H9 (cell line): ENCODE data around the gene HEBP2. TPM values are rescaled to one million over a fixed set of nuclear protein-coding genes. Genes with fewer than 3 reads are reported as not detected.

Experiments used
- DNase-seq: peaks from one replicate; pipeline ENCODE4 v3.0.0-alpha.2; 2017
- H2AFZ ChIP-seq: one replicate; pipeline ENCODE4 v1.6.1; 2013; ENCODE audit warnings: mild to moderate bottlenecking, low read length, control low read depth, moderate library complexity
- H2AK5ac ChIP-seq: 2 replicates; pipeline ENCODE4 v1.6.1; 2013; ENCODE audit warnings: low read length, control low read depth, mixed read lengths; ENCODE audit not compliant: insufficient read length
- H2BK120ac ChIP-seq: one replicate; pipeline ENCODE4 v1.6.1; 2013; ENCODE audit warnings: low read depth, mild to moderate bottlenecking, low read length, control low read depth, inconsistent platforms; ENCODE audit not compliant: poor library complexity, severe bottlenecking
- H2BK12ac ChIP-seq: 2 replicates; pipeline ENCODE4 v1.6.1; 2013; ENCODE audit warnings: low read length, control low read depth, mixed read lengths, low read depth; ENCODE audit not compliant: insufficient read length
- H2BK15ac ChIP-seq: 2 replicates; pipeline ENCODE4 v1.6.1; 2013; ENCODE audit warnings: low read depth, low read length, control low read depth
- H2BK20ac ChIP-seq: one replicate; pipeline ENCODE4 v1.6.1; 2013; ENCODE audit warnings: low read depth, mild to moderate bottlenecking, low read length, control low read depth, inconsistent platforms; ENCODE audit not compliant: poor library complexity, severe bottlenecking
- H2BK5ac ChIP-seq: 2 replicates; pipeline ENCODE4 v1.6.1; 2013; ENCODE audit warnings: low read length, control low read depth, mixed read lengths; ENCODE audit not compliant: insufficient read length
- H3K14ac ChIP-seq: 2 replicates; pipeline ENCODE4 v1.6.1; 2013; ENCODE audit warnings: low read length, control low read depth; ENCODE audit not compliant: insufficient read depth
- H3K18ac ChIP-seq: 2 replicates; pipeline ENCODE4 v1.6.1; 2013; ENCODE audit warnings: low read depth, mild to moderate bottlenecking, mixed read lengths, low read length, control low read depth; ENCODE audit not compliant: insufficient read length
- H3K23ac ChIP-seq: 2 replicates; pipeline ENCODE4 v1.6.1; 2013; ENCODE audit warnings: low read length, control low read depth, mixed read lengths, low read depth; ENCODE audit not compliant: insufficient read length
- H3K23me2 ChIP-seq: 2 replicates; pipeline ENCODE4 v1.6.1; 2013; ENCODE audit warnings: low read depth, mild to moderate bottlenecking, mixed read lengths, low read length, control low read depth; ENCODE audit not compliant: insufficient read length, poor library complexity, severe bottlenecking
- H3K27ac ChIP-seq: 2 replicates; pipeline ENCODE4 v1.5.1; 2013; ENCODE audit warnings: low read length, control low read depth, mixed read lengths, low read depth; ENCODE audit not compliant: insufficient read length
- H3K27me3 ChIP-seq: 2 replicates; pipeline ENCODE4 v1.6.1; 2013; ENCODE audit warnings: low read length, control low read depth, inconsistent platforms; ENCODE audit not compliant: insufficient read depth
- H3K4ac ChIP-seq: 2 replicates; pipeline ENCODE4 v1.6.1; 2013; ENCODE audit warnings: low read depth, mild to moderate bottlenecking, control low read depth, inconsistent platforms, low read length, moderate library complexity
- H3K4me1 ChIP-seq: 2 replicates; pipeline ENCODE4 v1.6.1; 2013; ENCODE audit warnings: low read length, control low read depth, inconsistent platforms; ENCODE audit not compliant: insufficient read depth
- H3K4me2 ChIP-seq: 2 replicates; pipeline ENCODE4 v1.6.1; 2013; ENCODE audit warnings: low read length, control low read depth, mixed read lengths; ENCODE audit not compliant: insufficient read length, insufficient read depth
- H3K56ac ChIP-seq: 2 replicates; pipeline ENCODE4 v1.6.1; 2013; ENCODE audit warnings: low read depth, mild to moderate bottlenecking, mixed read lengths, low read length, control low read depth; ENCODE audit not compliant: insufficient read length
- H3K79me1 ChIP-seq: 2 replicates; pipeline ENCODE4 v1.6.1; 2013; ENCODE audit warnings: low read depth, mild to moderate bottlenecking, moderate library complexity, low read length, control low read depth, inconsistent platforms; ENCODE audit not compliant: insufficient read depth, poor library complexity, severe bottlenecking
- H3K79me2 ChIP-seq: 2 replicates; pipeline ENCODE4 v1.6.1; 2013; ENCODE audit warnings: low read length, control low read depth, inconsistent platforms; ENCODE audit not compliant: insufficient read depth
- H3K9ac ChIP-seq: 2 replicates; pipeline ENCODE4 v1.6.1; 2013; ENCODE audit warnings: low read length, control low read depth, mixed read lengths; ENCODE audit not compliant: insufficient read length; ENCODE audit errors: extremely low read depth
- H3K9me3 ChIP-seq: one replicate; pipeline ENCODE4 v1.6.1; 2013; ENCODE audit warnings: low read depth, low read length, inconsistent platforms; ENCODE audit not compliant: control insufficient read depth
- H3T11ph ChIP-seq: one replicate; pipeline ENCODE4 v1.6.1; 2013; ENCODE audit warnings: mild to moderate bottlenecking, low read length, control low read depth, inconsistent platforms
- H4K20me1 ChIP-seq: one replicate; pipeline ENCODE4 v1.6.1; 2013; ENCODE audit not compliant: control insufficient read depth, insufficient read length, insufficient read depth
- H4K5ac ChIP-seq: 2 replicates; pipeline ENCODE4 v1.6.1; 2013; ENCODE audit warnings: low read depth, mild to moderate bottlenecking, mixed read lengths, low read length, control low read depth; ENCODE audit not compliant: insufficient read length
- H4K8ac ChIP-seq: replicated peaks from 2 replicates; pipeline ENCODE4 v1.6.1; 2013; ENCODE audit warnings: low read length, control low read depth, mixed read lengths, low read depth; ENCODE audit not compliant: insufficient read length
- H4K91ac ChIP-seq: 2 replicates; pipeline ENCODE4 v1.6.1; 2013; ENCODE audit warnings: low read depth, mild to moderate bottlenecking, moderate library complexity, mixed read lengths, low read length, control low read depth; ENCODE audit not compliant: insufficient read length
- H3K27ac Mint-ChIP-seq, 3 experiments: 2 replicates in 2 of 3; 3 replicates in 1 of 3; pipeline ENCODE4 v1.8.0; 2020 to 2021; ENCODE audit warnings: mixed read lengths in 3 of 3, mild to moderate bottlenecking in 1 of 3, moderate library complexity in 1 of 3
- H3K27me3 Mint-ChIP-seq: 2 replicates; pipeline ENCODE4 v1.8.0; 2021; ENCODE audit warnings: low read depth, mild to moderate bottlenecking, moderate library complexity, mixed read lengths
- H3K36me3 Mint-ChIP-seq, 3 experiments: 2 replicates in 2 of 3; 3 replicates in 1 of 3; pipeline ENCODE4 v1.8.0; 2020 to 2021; ENCODE audit warnings: low read depth in 3 of 3, mixed read lengths in 3 of 3; ENCODE audit not compliant: insufficient read depth in 1 of 3
- H3K4me1 Mint-ChIP-seq, 2 experiments: 2 replicates each; pipeline ENCODE4 v1.8.0; 2020; ENCODE audit warnings: mixed read lengths in 2 of 2
- H3K4me3 Mint-ChIP-seq, 2 experiments: 2 replicates in 1 of 2; 3 replicates in 1 of 2; pipeline ENCODE4 v1.8.0; 2020 to 2021; ENCODE audit warnings: mild to moderate bottlenecking in 2 of 2, mixed read lengths in 2 of 2, moderate library complexity in 1 of 2
- H3K9me3 Mint-ChIP-seq, 2 experiments: 2 replicates in 1 of 2; 3 replicates in 1 of 2; pipeline ENCODE4 v1.8.0; 2020; ENCODE audit warnings: mild to moderate bottlenecking in 2 of 2, mixed read lengths in 2 of 2, moderate library complexity in 1 of 2
- WGBS: extraction: QIAGEN DNeasy Blood & Tissue Kit; methylation state at CpG from one replicate; pipeline ENCODE4 v1.1.7; 2013; ENCODE audit warnings: missing lambda C conversion rate, low lambda C conversion rate, mixed read lengths; ENCODE audit not compliant: insufficient read length; ENCODE audit errors: extremely low coverage; 5-methylcytosine and 5-hydroxymethylcytosine counted together
- total RNA-seq: library from RNA; stranded (reverse); gene quantifications from 2 replicates; pipeline ENCODE4 v1.2.1, GENCODE V29; 2021
- TF ChIP-seq, protein P1 (sequence below): fragments of 200-600 bp; sonication (generic); conservative IDR thresholded peaks from 3 replicates; pipeline ENCODE4 v1.8.0; 2021; ENCODE audit warnings: antibody characterized with exemption, mild to moderate bottlenecking

HEBP2 gene
- total RNA-seq, 1 experiment from 2014 or later: 57.8 TPM

DNA sequence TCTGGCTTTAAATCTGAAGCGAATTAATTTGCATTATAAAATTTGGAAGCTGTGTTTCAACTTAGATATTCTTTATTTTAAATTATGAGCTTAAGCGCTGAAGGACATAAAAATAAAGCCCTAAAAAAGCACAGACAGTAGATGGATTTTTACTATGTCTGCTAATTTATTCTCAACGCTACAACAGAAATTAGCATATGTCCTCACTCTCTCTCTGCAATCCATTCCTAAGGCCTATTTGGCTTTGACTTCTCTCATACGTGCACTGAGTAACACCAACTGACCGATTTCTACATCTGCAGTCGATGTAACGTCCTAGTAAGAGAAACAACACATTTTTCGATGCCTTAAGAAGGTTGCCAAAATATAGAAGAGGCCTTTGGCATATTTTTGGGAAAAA is 23.7 kb downstream of the HEBP2 start:
- no peaks in the 10 kb centered on the region for H4K20me1 ChIP-seq
- H3K23me2 ChIP-seq: no peaks in the 10 kb centered on the region
- Mint-ChIP-seq H3K4me3 (no peak overlapping the region), H3K27ac (no peak overlapping the region; a peak in 1 of 7 replicates), H3K4me1 (peaks cover 6 to 10% of the 10 kb centered on the region in 2 experiments; a peak in 3 of 4 replicates), H3K27me3 (no peaks in the 10 kb centered on the region), H3K36me3 (peaks cover 3 to 24% (median 7%) of the 10 kb centered on the region in 3 experiments; a peak in 6 of 7 replicates), H3K9me3 (no peaks in the 10 kb centered on the region)
- H3K14ac ChIP-seq: no peak overlapping the region
- no peak overlapping the region for H4K5ac ChIP-seq
- H3K4ac ChIP-seq: no peak overlapping the region
- no peak for DNase-seq
- no peak overlapping the region for H3K23ac ChIP-seq
- H4K91ac ChIP-seq: no peak overlapping the region
- WGBS: no CpG with 5 or more reads among the region's 8 CpGs
- H3K56ac ChIP-seq: no peak overlapping the region
- no peak overlapping the region for H2BK15ac ChIP-seq
- H2AFZ ChIP-seq: no peak overlapping the region
- no peaks in the 10 kb centered on the region for H3K9me3 ChIP-seq
- no peak overlapping the region for H3K9ac ChIP-seq
- H3K27me3 ChIP-seq: no peaks in the 10 kb centered on the region
- no peaks in the 10 kb centered on the region for H3K79me2 ChIP-seq
- no peak overlapping the region for H2BK12ac ChIP-seq
- no peak overlapping the region for H2BK20ac ChIP-seq
- no peak overlapping the region for H3K4me2 ChIP-seq
- H3K27ac ChIP-seq: no peak overlapping the region
- H3K79me1 ChIP-seq: no peaks in the 10 kb centered on the region
- TF ChIP-seq, protein P1, sequence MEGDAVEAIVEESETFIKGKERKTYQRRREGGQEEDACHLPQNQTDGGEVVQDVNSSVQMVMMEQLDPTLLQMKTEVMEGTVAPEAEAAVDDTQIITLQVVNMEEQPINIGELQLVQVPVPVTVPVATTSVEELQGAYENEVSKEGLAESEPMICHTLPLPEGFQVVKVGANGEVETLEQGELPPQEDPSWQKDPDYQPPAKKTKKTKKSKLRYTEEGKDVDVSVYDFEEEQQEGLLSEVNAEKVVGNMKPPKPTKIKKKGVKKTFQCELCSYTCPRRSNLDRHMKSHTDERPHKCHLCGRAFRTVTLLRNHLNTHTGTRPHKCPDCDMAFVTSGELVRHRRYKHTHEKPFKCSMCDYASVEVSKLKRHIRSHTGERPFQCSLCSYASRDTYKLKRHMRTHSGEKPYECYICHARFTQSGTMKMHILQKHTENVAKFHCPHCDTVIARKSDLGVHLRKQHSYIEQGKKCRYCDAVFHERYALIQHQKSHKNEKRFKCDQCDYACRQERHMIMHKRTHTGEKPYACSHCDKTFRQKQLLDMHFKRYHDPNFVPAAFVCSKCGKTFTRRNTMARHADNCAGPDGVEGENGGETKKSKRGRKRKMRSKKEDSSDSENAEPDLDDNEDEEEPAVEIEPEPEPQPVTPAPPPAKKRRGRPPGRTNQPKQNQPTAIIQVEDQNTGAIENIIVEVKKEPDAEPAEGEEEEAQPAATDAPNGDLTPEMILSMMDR: no peak
- H3T11ph ChIP-seq: no peak overlapping the region
- H2BK120ac ChIP-seq: no peak overlapping the region
- H3K4me1 ChIP-seq: no peaks in the 10 kb centered on the region
- no peak overlapping the region for H2AK5ac ChIP-seq
- H3K18ac ChIP-seq: no peak overlapping the region
- H2BK5ac ChIP-seq: no peak overlapping the region
- no peak overlapping the region for H4K8ac ChIP-seq
